ENCODE results near the gene SOCS4.
"Not testable (repeated sequence)": the region's sequence is repeated elsewhere in the genome, so short reads cannot be mapped to it uniquely, and the experiment has no call there.

Gene SOCS4

GRCh38 chr14:55071870-55072640 is 45.0 kb downstream of the SOCS4 start:
- TF ChIP-seq, protein P1, sequence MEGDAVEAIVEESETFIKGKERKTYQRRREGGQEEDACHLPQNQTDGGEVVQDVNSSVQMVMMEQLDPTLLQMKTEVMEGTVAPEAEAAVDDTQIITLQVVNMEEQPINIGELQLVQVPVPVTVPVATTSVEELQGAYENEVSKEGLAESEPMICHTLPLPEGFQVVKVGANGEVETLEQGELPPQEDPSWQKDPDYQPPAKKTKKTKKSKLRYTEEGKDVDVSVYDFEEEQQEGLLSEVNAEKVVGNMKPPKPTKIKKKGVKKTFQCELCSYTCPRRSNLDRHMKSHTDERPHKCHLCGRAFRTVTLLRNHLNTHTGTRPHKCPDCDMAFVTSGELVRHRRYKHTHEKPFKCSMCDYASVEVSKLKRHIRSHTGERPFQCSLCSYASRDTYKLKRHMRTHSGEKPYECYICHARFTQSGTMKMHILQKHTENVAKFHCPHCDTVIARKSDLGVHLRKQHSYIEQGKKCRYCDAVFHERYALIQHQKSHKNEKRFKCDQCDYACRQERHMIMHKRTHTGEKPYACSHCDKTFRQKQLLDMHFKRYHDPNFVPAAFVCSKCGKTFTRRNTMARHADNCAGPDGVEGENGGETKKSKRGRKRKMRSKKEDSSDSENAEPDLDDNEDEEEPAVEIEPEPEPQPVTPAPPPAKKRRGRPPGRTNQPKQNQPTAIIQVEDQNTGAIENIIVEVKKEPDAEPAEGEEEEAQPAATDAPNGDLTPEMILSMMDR (IDR thresholded peaks at IDR 0.05; ENCODE audit: extremely low read depth, insufficient read depth, missing control alignments), result no peak
- in situ Hi-C loops (cut with MboI; ENCODE audit: low pct_unique_long_range_greater_than_20kb, low sequenced_read_pairs, unreplicated experiment), result no loop called here
- DNase-seq (ENCODE audit: low spot score), result peak; percentile 49

DNA sequence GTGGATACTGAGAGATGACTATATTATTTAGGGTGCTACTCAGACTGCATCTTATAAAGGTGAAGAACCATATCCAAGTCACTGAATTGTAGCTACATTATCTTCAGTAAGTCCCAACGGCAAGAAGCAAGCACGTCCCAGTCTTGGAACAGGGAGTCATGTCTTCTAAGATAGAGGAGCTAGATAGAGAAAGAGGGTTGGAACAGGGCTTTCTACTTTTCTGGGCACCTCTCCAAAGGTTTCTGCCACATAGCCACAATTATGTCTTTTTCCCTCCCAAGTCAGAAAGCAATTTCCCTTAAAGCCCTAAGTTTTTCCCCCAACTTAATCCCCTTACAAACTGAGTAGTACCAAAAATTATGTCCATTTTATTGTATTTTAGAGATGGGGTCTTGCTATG is 46.8 kb downstream of the SOCS4 start:
- DNase-seq (ENCODE audit: low spot score), result no peak
- in situ Hi-C loops (cut with MboI; ENCODE audit: low pct_unique_long_range_greater_than_20kb, low sequenced_read_pairs, unreplicated experiment), result no loop called here
- TF ChIP-seq, protein P1 (IDR thresholded peaks at IDR 0.05; ENCODE audit: extremely low read depth, insufficient read depth, missing control alignments), result no peak

GRCh38 chr14:55074662-55075061 is 47.6 kb downstream of the SOCS4 start:
- in situ Hi-C loops (cut with MboI; ENCODE audit: low pct_unique_long_range_greater_than_20kb, low sequenced_read_pairs, unreplicated experiment), result no loop called here
- TF ChIP-seq, protein P1 (IDR thresholded peaks at IDR 0.05; ENCODE audit: extremely low read depth, insufficient read depth, missing control alignments), result no peak
- no peak for DNase-seq (ENCODE audit: low spot score)

DNA sequence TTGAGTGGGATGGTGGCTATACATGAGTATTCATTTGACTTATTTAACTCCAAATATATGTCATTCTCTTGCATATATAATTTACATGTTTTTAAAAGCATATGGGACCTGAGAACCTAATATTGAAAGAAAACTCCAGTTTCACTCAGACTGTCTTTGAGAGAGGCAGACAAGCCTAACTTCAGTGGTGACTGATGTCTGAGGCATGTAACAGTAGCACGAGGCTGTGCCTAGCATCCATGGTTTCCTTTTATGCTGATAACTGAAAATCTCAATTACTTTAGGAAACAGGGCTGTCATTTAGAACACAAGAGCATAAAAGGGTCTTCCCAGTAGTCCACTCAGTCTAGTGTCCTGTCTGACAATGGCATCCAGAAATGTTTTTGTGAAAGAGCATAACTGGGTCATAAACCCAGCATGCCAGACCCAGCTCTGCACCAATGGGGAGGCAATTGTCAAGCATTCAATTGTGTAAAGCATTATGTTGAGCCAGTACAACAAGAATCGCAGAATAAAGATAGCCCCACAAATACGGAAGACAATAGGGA is 48.7 kb downstream of the SOCS4 start:
- no peak for DNase-seq (ENCODE audit: low spot score)
- in situ Hi-C loops (cut with MboI; ENCODE audit: low pct_unique_long_range_greater_than_20kb, low sequenced_read_pairs, unreplicated experiment), result no loop called here
- TF ChIP-seq, protein P1 (IDR thresholded peaks at IDR 0.05; ENCODE audit: extremely low read depth, insufficient read depth, missing control alignments), result no peak

GRCh38 chr14:55077170-55078151 is 50.4 kb downstream of the SOCS4 start:
- DNase-seq (ENCODE audit: low spot score), result no peak
- TF ChIP-seq, protein P1 (IDR thresholded peaks at IDR 0.05; ENCODE audit: extremely low read depth, insufficient read depth, missing control alignments), result no peak
- in situ Hi-C loops (cut with MboI; ENCODE audit: low pct_unique_long_range_greater_than_20kb, low sequenced_read_pairs, unreplicated experiment), result no loop called here

DNA sequence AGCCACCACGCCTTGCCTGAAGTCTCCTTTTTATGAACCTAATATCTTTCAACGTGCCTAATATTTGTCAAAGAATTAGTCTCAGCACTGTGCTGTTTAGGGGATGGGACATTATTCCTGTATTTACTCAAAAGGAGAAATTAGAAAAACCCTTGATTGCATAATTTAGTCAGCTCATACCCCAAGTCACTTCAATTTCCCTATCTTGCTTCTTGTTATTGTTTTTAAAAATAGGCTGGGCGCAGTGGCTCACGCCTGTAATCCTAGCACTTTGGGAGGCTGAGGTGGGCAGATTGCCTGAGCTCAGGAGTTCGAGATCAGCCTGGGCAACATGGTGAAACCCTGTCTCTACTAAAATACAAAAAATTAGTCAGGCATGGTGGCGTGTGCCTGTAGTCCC is 52.9 kb downstream of the SOCS4 start:
- in situ Hi-C loops (cut with MboI; ENCODE audit: low pct_unique_long_range_greater_than_20kb, low sequenced_read_pairs, unreplicated experiment), result not testable (repeated sequence)

More for the DNA sequence above, 52.9 kb downstream of the SOCS4 start:
- DNase-seq (ENCODE audit: low spot score), result not testable (repeated sequence)

All from GM13977 (cell line).